K562 (cell line): ENCODE results near the gene CEP295NL. TPM values are rescaled to one million over a fixed set of nuclear protein-coding genes. Genes with fewer than 3 reads are reported as not detected.

Experiments
- ATAC-seq: fragments of 200-7000 bp; cut with Tn5 transposase; 3 replicates; pipeline ENCODE4 v1.9.1; 2020; ENCODE audit warnings: moderate library complexity
- BruUV-seq: library from RNA; stranded (reverse); fragments of 400-500 nt; replicated peaks from 2 replicates; lab custom pipeline; 2021; lab: Mats Ljungman, UMichigan
- CTCF ChIA-PET: fragments of 300-600 bp; formaldehyde crosslinking; extraction: SDS; loops from one replicate; lab custom pipeline; 2021; ENCODE audit warnings: low intra/inter-chr PET ratio; lab: Yijun Ruan, JAX
- POLR2A ChIA-PET: fragments of 300-600, 350-650 bp; sonication (Branson Sonifier 250); formaldehyde crosslinking; extraction: SDS; loops from one replicate; lab custom pipeline; 2021; ENCODE audit warnings: antibody characterized with exemption, inconsistent platforms; lab: Yijun Ruan, JAX
- DNase-seq, 4 experiments: peaks; one replicate each; pipeline versions ENCODE4 v3.0.0 to v3.0.0-alpha.2; 2011 to 2018; ENCODE audit warnings: low spot score in 3 of 4, mixed read lengths in 3 of 4; ENCODE audit errors: extremely low read depth in 1 of 4
- FAIRE-seq: peaks from 2 replicates; lab custom pipeline; 2011; peaks lifted over from hg19 to GRCh38; lab: Jason Lieb, UNC
- H2AFZ ChIP-seq: 2 replicates; pipeline ENCODE4 v1.6.0; 2011; ENCODE audit warnings: low read depth, low read length, control low read depth, inconsistent platforms
- H3K27ac ChIP-seq: fragments of 200-600 bp; 3 replicates; pipeline ENCODE4 v1.8.0; 2011; ENCODE audit warnings: low read depth, mild to moderate bottlenecking, control low read depth, inconsistent platforms, low read length, moderate library complexity, mixed read lengths; ENCODE audit errors: extremely low read depth
- H3K27me3 ChIP-seq, 2 experiments: fragments of 300-600 bp in 1 of 2; 2 replicates in 1 of 2; 3 replicates in 1 of 2; pipeline versions ENCODE4 v1.6.0 to v1.8.0; 2011; ENCODE audit warnings: inconsistent platforms in 2 of 2, low read length in 2 of 2, mild to moderate bottlenecking in 1 of 2, mixed read lengths in 1 of 2, moderate library complexity in 1 of 2; ENCODE audit not compliant: control insufficient read depth in 2 of 2, insufficient read depth in 2 of 2
- H3K36me3 ChIP-seq: fragments of 300-600 bp; 3 replicates; pipeline ENCODE4 v1.8.0; 2011; ENCODE audit warnings: mild to moderate bottlenecking, low read length, inconsistent platforms; ENCODE audit not compliant: control insufficient read depth, insufficient read depth
- H3K4me1 ChIP-seq, 2 experiments: fragments of 200-600 bp in 1 of 2; replicated peaks in 1 of 2; 2 replicates in 1 of 2; 3 replicates in 1 of 2; pipeline versions ENCODE4 v1.5.1 to v1.8.0; 2011; ENCODE audit warnings: inconsistent platforms in 2 of 2, low read length in 2 of 2, mild to moderate bottlenecking in 1 of 2, mixed read lengths in 1 of 2, moderate library complexity in 1 of 2; ENCODE audit not compliant: control insufficient read depth in 2 of 2, insufficient read depth in 2 of 2
- H3K4me2 ChIP-seq: 2 replicates; pipeline ENCODE4 v1.6.1; 2011; ENCODE audit warnings: low read length, control low read depth, inconsistent platforms, mixed read lengths; ENCODE audit not compliant: insufficient read depth
- H3K4me3 ChIP-seq: fragments of 200-600 bp; sonication (generic), shearing (Covaris generic); 2 replicates; pipeline ENCODE4 v1.5.1; 2016; ENCODE audit warnings: control low read depth, inconsistent platforms
- H3K79me2 ChIP-seq: fragments of 200-600 bp; 3 replicates; pipeline ENCODE4 v1.8.0; 2011; ENCODE audit warnings: low read length, inconsistent platforms; ENCODE audit not compliant: control insufficient read depth, insufficient read depth
- H3K9ac ChIP-seq, 2 experiments: 2 replicates each; pipeline versions ENCODE4 v1.6.0 to v1.6.1; 2011; ENCODE audit warnings: low read depth in 2 of 2, low read length in 2 of 2, control low read depth in 1 of 2, inconsistent platforms in 1 of 2, mild to moderate bottlenecking in 1 of 2, mixed read lengths in 1 of 2; ENCODE audit not compliant: insufficient read depth in 1 of 2
- H3K9me1 ChIP-seq: one replicate; pipeline ENCODE4 v1.6.0; 2011; ENCODE audit warnings: inconsistent platforms, mild to moderate bottlenecking, low read length, moderate library complexity; ENCODE audit not compliant: control insufficient read depth, insufficient read depth
- H3K9me3 ChIP-seq: replicated peaks from 2 replicates; pipeline ENCODE4 v1.5.1; 2011; ENCODE audit warnings: low read depth, low read length, inconsistent platforms; ENCODE audit not compliant: control insufficient read depth, insufficient read depth
- H4K20me1 ChIP-seq: replicated peaks from 2 replicates; pipeline ENCODE4 v1.6.1; 2011; ENCODE audit warnings: low read length, inconsistent platforms, mixed read lengths; ENCODE audit not compliant: control insufficient read depth, insufficient read depth
- MAFG ChIP-seq: fragments of 450-650 bp; conservative IDR thresholded peaks from 2 replicates; pipeline ENCODE4 v1.6.1; 2016; ENCODE audit warnings: missing genetic modification characterization, missing compliant biosample characterization
- NFE2 ChIP-seq: IDR thresholded peaks from 2 replicates; pipeline ENCODE4 v1.6.1; 2014; ENCODE audit warnings: antibody characterized with exemption, low read depth
- ZNF146 ChIP-seq: IDR thresholded peaks from one replicate; pipeline ENCODE4 v1.6.1; 2018; ENCODE audit warnings: missing compliant biosample characterization; ENCODE audit not compliant: unreplicated experiment
- ZNF551 ChIP-seq: fragments of 250-450 bp; sonication (Bioruptor Pico); IDR thresholded peaks from 2 replicates; pipeline ENCODE4 v1.5.0; 2021; ENCODE audit warnings: mild to moderate bottlenecking, moderate library complexity
- ZNF75A ChIP-seq: fragments of 450-650 bp; formaldehyde crosslinking; IDR thresholded peaks from 2 replicates; pipeline ENCODE4 v1.4.0; 2020; ENCODE audit warnings: mild to moderate bottlenecking
- WGBS: fragments of 100-300 bp; shearing (Covaris generic); methylation state at CpG from one replicate; pipeline ENCODE4 v1.1.6; 2016; ENCODE audit warnings: low coverage, mixed read lengths; ENCODE audit not compliant: insufficient coverage; ENCODE audit errors: missing lambda C conversion rate; 5-methylcytosine and 5-hydroxymethylcytosine counted together
- in situ Hi-C: fragments of 300-500 bp; cut with MboI; formaldehyde crosslinking; loops from 4 replicates; pipeline ENCODE4 v1.15.0; 2018; ENCODE audit warnings: inconsistent platforms, mixed read lengths
- intact Hi-C: fragments of 100-400 bp; cut with micrococcal nuclease; formaldehyde crosslinking; loops from 2 replicates; pipeline ENCODE4 v1.14.2; 2022
- polyA plus RNA-seq, 8 experiments: library from polyadenylated mRNA; depleted of rRNA in 4 of 8; stranded (reverse) in 5 of 8; unstranded in 3 of 8; fragments of >200 nt; fragmentation: Nextera tagmentation in 2 of 8; fragmentation: Illumina TruSeq in 1 of 8; extraction: Ambion mirVana in 2 of 8; extraction: Trizol in 1 of 8; gene quantifications; 2 replicates each; pipeline versions ENCODE4 v1.2.1 to v1.2.3, GENCODE V29; 2011 to 2014; ENCODE audit warnings: inconsistent platforms in 1 of 8, missing spikeins in 1 of 8
- total RNA-seq, 7 experiments: library from RNA; depleted of rRNA in 6 of 7; stranded (reverse); fragments of >200 nt in 6 of 7; fragmentation: Illumina TruSeq in 2 of 7; extraction: Trizol in 2 of 7; gene quantifications; 2 replicates each; pipeline versions ENCODE4 v1.2.1 to v1.2.3, GENCODE V29; 2011 to 2021; ENCODE audit warnings: low replicate concordance in 1 of 7
- TF ChIP-seq, protein P1 (sequence below): fragments of 450-650 bp; formaldehyde crosslinking; IDR thresholded peaks from 2 replicates; pipeline ENCODE4 v1.4.0; 2020; ENCODE audit warnings: mild to moderate bottlenecking, moderate library complexity
- TF ChIP-seq, protein P2 (sequence below): fragments of 450-650 bp; formaldehyde crosslinking; IDR thresholded peaks from 2 replicates; pipeline ENCODE4 v1.4.0; 2020; ENCODE audit warnings: mild to moderate bottlenecking, mixed read lengths

Gene CEP295NL
- total and polyA plus RNA-seq, 9 of the 15 experiments (the other 6 are each of a cell fraction or from before 2014, with no cell fraction given), result not detected

DNA sequence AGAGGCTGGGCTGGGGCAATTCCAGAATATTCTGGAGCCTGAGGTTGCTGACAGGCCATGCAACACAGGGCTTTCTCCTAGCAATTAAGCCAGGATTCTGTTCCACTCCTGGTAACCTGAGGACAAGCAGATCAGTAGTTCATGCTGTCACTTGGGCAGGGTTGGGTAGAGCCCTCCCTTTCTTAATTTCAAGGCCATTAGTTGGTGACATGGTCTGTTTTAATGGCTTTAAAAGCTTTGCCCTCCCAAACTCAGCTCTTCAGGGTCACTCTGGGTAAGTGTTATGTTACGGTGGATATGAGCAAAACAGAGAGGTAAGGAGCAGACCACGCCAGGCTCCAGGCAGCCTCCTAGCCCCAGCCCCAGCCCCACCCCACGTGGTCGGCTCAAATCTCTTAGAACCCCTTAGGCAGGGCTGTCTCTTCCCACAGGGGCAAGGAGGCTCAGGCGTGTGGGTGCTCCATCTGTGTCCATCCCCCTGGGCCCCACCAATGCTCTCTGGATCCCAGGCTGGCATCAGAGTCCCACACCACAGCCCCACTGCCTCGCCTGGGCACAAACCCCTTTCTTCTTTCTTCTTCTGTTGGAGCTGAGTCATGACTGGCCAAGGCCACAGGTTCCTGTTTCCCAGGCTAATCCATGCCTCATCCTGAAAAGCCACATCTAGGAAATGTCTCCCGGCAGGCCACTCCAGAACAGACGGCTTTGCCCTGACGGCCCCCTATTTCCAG is 27.5 kb downstream of the CEP295NL start:
- intact Hi-C loops, result no loop called here
- no TSS peak for BruUV-seq

More for the DNA sequence above, 27.5 kb downstream of the CEP295NL start:
- Histone ChIP-seq H3K27ac (no peak overlapping the region), H3K4me3 (no peak overlapping the region), H3K9me3 (no peaks in the 10 kb centered on the region), H3K4me1 (peaks cover 7 to 12% of the 10 kb centered on the region in 2 experiments; a peak in 3 of 5 replicates), H3K79me2 (no peaks in the 10 kb centered on the region), H3K27me3 (peaks cover 19 to 36% of the 10 kb centered on the region in 2 experiments), H3K4me2 (no peak overlapping the region), H3K36me3 (no peaks in the 10 kb centered on the region), H3K9me1 (no peaks in the 10 kb centered on the region), H2AFZ (no peak overlapping the region; the same call in 1 of the 2 replicates), H3K9ac (peak overlapping the region in 1 of 2 experiments; percentile 40; a peak in 1 of 4 replicates), H4K20me1 (no peaks in the 10 kb centered on the region)
- in situ Hi-C loops, result no loop called here
- ATAC-seq, result no peak
- DNase-seq, result no peak
- ChIA-PET POLR2A (interaction anchor here (0.5 to 0.9 kb wide), 4 partner anchors 13 to 1143 kb away, joined by 3 to 5 read pairs (median 4); no protein-coding TSS in a partner anchor), CTCF (no interaction called here)
- no peak for FAIRE-seq
- 12% methylated on average over 9 of the region's 9 CpGs for WGBS
- TF ChIP-seq MAFG (tag) (0 out of 2 replicates have a peak, but pooled peaks have one; percentile 6), NFE2 (0 out of 2 replicates have a peak, but pooled peaks have one; percentile 11), ZNF551 (CRISPR knock-in tag) (no peak), ZNF146 (CRISPR knock-in tag) (no peak), ZNF75A (CRISPR knock-in tag) (no peak)
- TF ChIP-seq, protein P1, sequence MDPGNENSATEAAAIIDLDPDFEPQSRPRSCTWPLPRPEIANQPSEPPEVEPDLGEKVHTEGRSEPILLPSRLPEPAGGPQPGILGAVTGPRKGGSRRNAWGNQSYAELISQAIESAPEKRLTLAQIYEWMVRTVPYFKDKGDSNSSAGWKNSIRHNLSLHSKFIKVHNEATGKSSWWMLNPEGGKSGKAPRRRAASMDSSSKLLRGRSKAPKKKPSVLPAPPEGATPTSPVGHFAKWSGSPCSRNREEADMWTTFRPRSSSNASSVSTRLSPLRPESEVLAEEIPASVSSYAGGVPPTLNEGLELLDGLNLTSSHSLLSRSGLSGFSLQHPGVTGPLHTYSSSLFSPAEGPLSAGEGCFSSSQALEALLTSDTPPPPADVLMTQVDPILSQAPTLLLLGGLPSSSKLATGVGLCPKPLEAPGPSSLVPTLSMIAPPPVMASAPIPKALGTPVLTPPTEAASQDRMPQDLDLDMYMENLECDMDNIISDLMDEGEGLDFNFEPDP, result no peak
- TF ChIP-seq, protein P2, sequence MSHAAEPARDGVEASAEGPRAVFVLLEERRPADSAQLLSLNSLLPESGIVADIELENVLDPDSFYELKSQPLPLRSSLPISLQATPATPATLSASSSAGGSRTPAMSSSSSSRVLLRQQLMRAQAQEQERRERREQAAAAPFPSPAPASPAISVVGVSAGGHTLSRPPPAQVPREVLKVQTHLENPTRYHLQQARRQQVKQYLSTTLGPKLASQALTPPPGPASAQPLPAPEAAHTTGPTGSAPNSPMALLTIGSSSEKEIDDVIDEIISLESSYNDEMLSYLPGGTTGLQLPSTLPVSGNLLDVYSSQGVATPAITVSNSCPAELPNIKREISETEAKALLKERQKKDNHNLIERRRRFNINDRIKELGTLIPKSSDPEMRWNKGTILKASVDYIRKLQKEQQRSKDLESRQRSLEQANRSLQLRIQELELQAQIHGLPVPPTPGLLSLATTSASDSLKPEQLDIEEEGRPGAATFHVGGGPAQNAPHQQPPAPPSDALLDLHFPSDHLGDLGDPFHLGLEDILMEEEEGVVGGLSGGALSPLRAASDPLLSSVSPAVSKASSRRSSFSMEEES, result no peak
